Tibial nerve (tissue), 4 donors: ENCODE data around the gene ADAMTS2. TPM values are rescaled to one million over a fixed set of nuclear protein-coding genes. Genes with fewer than 3 reads are reported as not detected.

ENCODE experiments used
- DNase-seq, 2 donors: peaks; one replicate each; pipeline ENCODE4 v3.0.0-alpha.2; 2019; ENCODE audit warnings: low spot score in 2 of 2
- H3K27ac ChIP-seq, 4 donors: fragments of 200-600 bp; sonication (generic) in 3 of 4; one replicate each; pipeline ENCODE4 v1.5.1; 2017 to 2019; ENCODE audit warnings: mild to moderate bottlenecking in 1 of 4
- H3K27me3 ChIP-seq, 2 donors: fragments of 200-600 bp; sonication (generic) in 1 of 2; one replicate each; pipeline versions ENCODE4 v1.5.1 to v1.6.0; 2017 to 2019
- H3K36me3 ChIP-seq, 3 donors: fragments of 200-600 bp; sonication (generic); one replicate each; pipeline ENCODE4 v1.5.1; 2018 to 2019
- H3K4me1 ChIP-seq, 4 donors: fragments of 200-600 bp; sonication (generic) in 3 of 4; one replicate each; pipeline ENCODE4 v1.5.1; 2017 to 2019
- H3K4me3 ChIP-seq, 4 donors: fragments of 200-600 bp; sonication (generic) in 3 of 4; one replicate each; pipeline ENCODE4 v1.5.1; 2017 to 2019; ENCODE audit warnings: mild to moderate bottlenecking in 1 of 4, moderate library complexity in 1 of 4
- H3K9me3 ChIP-seq, 4 donors: fragments of 200-600 bp; sonication (generic) in 3 of 4; one replicate each; pipeline ENCODE4 v1.5.1; 2017 to 2019
- CTCF ChIP-seq, 5 experiments: fragments of 200-600 bp in 3 of 5; fragments of 450-650 bp in 2 of 5; sonication (generic) in 3 of 5; IDR thresholded peaks; one replicate each; pipeline ENCODE4 v1.5.1; 2016 to 2019; ENCODE audit warnings: antibody characterized with exemption in 5 of 5, mild to moderate bottlenecking in 3 of 5, moderate library complexity in 2 of 5
- EP300 ChIP-seq, 2 donors: sonication (generic); formaldehyde crosslinking; IDR thresholded peaks; one replicate each; pipeline ENCODE4 v1.6.1; 2017; ENCODE audit warnings: antibody characterized with exemption in 2 of 2, mild to moderate bottlenecking in 1 of 2
- POLR2A ChIP-seq, 2 donors: fragments of 450-650 bp; IDR thresholded peaks; one replicate each; pipeline ENCODE4 v1.6.1; 2017; ENCODE audit warnings: antibody characterized with exemption in 2 of 2, mild to moderate bottlenecking in 2 of 2, moderate library complexity in 2 of 2
- WGBS, 2 donors: methylation state at CpG; one replicate each; pipeline ENCODE4 v1.1.5; 2018; 5-methylcytosine and 5-hydroxymethylcytosine counted together
- total RNA-seq, 4 donors: library from RNA; depleted of rRNA; stranded (reverse); fragments of >200 nt; gene quantifications; one replicate each; pipeline ENCODE4 v1.1.0, GENCODE V29; 2016

ADAMTS2 gene
- total RNA-seq, 4 donors from 2014 or later: 23.2 to 58.8 (median 47.2) TPM

GRCh38 chr5:179333796-179334761 is 11.2 kb downstream of the ADAMTS2 start:
- no peak for DNase-seq
- Histone ChIP-seq H3K36me3 (no peaks in the 10 kb centered on the region), H3K9me3 (no peaks in the 10 kb centered on the region), H3K4me1 (peaks cover 0 to 18% (median 0%) of the 10 kb centered on the region in 4 donors), H3K27me3 (no peaks in the 10 kb centered on the region), H3K27ac (no peak overlapping the region), H3K4me3 (no peak overlapping the region)
- no peak for TF ChIP-seq CTCF (IDR thresholded peaks at IDR 0.05)
- no peak for TF ChIP-seq EP300 (IDR thresholded peaks at IDR 0.05)
- no peak for TF ChIP-seq POLR2A (IDR thresholded peaks at IDR 0.05)
- 79 to 83% methylated on average over 24 of the region's 24 CpGs for WGBS, 2 donors

GRCh38 chr5:179332741-179333290 is 12.4 kb downstream of the ADAMTS2 start:
- Histone ChIP-seq H3K36me3 (no peaks in the 10 kb centered on the region), H3K4me1 (peaks cover 0 to 18% (median 0%) of the 10 kb centered on the region in 4 donors), H3K27ac (no peak overlapping the region), H3K9me3 (no peaks in the 10 kb centered on the region), H3K27me3 (no peaks in the 10 kb centered on the region), H3K4me3 (no peak overlapping the region)
- TF ChIP-seq CTCF (IDR thresholded peaks at IDR 0.05) (no peak), POLR2A (IDR thresholded peaks at IDR 0.05) (no peak), EP300 (IDR thresholded peaks at IDR 0.05) (no peak)
- 95 to 100% methylated on average over 3 to 12 of the region's 13 CpGs for WGBS, 2 donors
- DNase-seq: no peak

GRCh38 chr5:179331591-179332375 is 13.5 kb downstream of the ADAMTS2 start:
- WGBS, 2 donors: 76 to 90% methylated on average over 8 of the region's 8 CpGs
- Histone ChIP-seq H3K27me3 (no peaks in the 10 kb centered on the region), H3K4me1 (peaks cover 0 to 17% (median 2%) of the 10 kb centered on the region in 4 donors), H3K27ac (no peak overlapping the region), H3K36me3 (no peaks in the 10 kb centered on the region), H3K4me3 (no peak overlapping the region), H3K9me3 (no peaks in the 10 kb centered on the region)
- no peak for DNase-seq
- TF ChIP-seq EP300 (IDR thresholded peaks at IDR 0.05): no peak
- TF ChIP-seq CTCF (IDR thresholded peaks at IDR 0.05): no peak
- no peak for TF ChIP-seq POLR2A (IDR thresholded peaks at IDR 0.05)

GRCh38 chr5:179330186-179330900 is 14.9 kb downstream of the ADAMTS2 start:
- DNase-seq: no peak
- no peaks in the 10 kb centered on the region for H3K27me3 ChIP-seq
- 83 to 91% methylated on average over 13 of the region's 13 CpGs for WGBS, 2 donors
- no peak overlapping the region for H3K4me3 ChIP-seq
- TF ChIP-seq EP300 (IDR thresholded peaks at IDR 0.05) (no peak), POLR2A (IDR thresholded peaks at IDR 0.05) (no peak), CTCF (IDR thresholded peaks at IDR 0.05) (no peak)
- no peaks in the 10 kb centered on the region for H3K9me3 ChIP-seq
- H3K27ac ChIP-seq: no peak overlapping the region
- no peaks in the 10 kb centered on the region for H3K36me3 ChIP-seq
- peaks cover 0 to 19% (median 2%) of the 10 kb centered on the region in 4 donors for H3K4me1 ChIP-seq
